IMR-90 (cell line): ENCODE results near the gene GORASP1. TPM values are rescaled to one million over a fixed set of nuclear protein-coding genes. Genes with fewer than 3 reads are reported as not detected.

Experiments used
- ATAC-seq: fragments of 200-7000 bp; cut with Tn5 transposase; 2 replicates; pipeline ENCODE4 v1.9.1; 2020; ENCODE audit warnings: low read depth, mild to moderate bottlenecking, moderate library complexity
- BruUV-seq: library from RNA; stranded (reverse); fragments of 400-500 nt; replicated peaks from 2 replicates; lab custom pipeline; 2021; lab: Mats Ljungman, UMichigan
- CTCF ChIA-PET: fragments of 300-600 bp; formaldehyde crosslinking; extraction: SDS; loops from one replicate; lab custom pipeline; 2021; ENCODE audit warnings: antibody characterized with exemption; lab: Yijun Ruan, JAX
- POLR2A ChIA-PET: fragments of 300-600 bp; sonication (Branson Sonifier 250); formaldehyde crosslinking; loops from one replicate; lab custom pipeline; 2022; ENCODE audit warnings: antibody characterized with exemption; ENCODE audit not compliant: unreplicated experiment; lab: Charles Lee
- DNase-seq: peaks from one replicate; pipeline ENCODE4 v3.0.0; 2013
- H2AFZ ChIP-seq: replicated peaks from 2 replicates; pipeline ENCODE3; 2013; ENCODE audit warnings: low read length, mild to moderate bottlenecking; ENCODE audit not compliant: poor library complexity
- H2AK5ac ChIP-seq: 2 replicates; pipeline ENCODE4 v1.6.1; 2013; ENCODE audit warnings: low read depth, low read length, inconsistent platforms
- H2AK9ac ChIP-seq: replicated peaks from 2 replicates; pipeline ENCODE3; 2013; ENCODE audit warnings: mild to moderate bottlenecking, low read depth, low read length, moderate library complexity; ENCODE audit not compliant: poor library complexity
- H2BK120ac ChIP-seq: 2 replicates; pipeline ENCODE4 v1.6.1; 2013; ENCODE audit warnings: low read depth, low read length, inconsistent platforms
- H2BK15ac ChIP-seq: 3 replicates; pipeline ENCODE4 v1.6.1; 2013; ENCODE audit warnings: low read depth, low read length, inconsistent platforms
- H2BK20ac ChIP-seq: 2 replicates; pipeline ENCODE4 v1.6.1; 2013; ENCODE audit warnings: low read depth, mild to moderate bottlenecking, inconsistent platforms, low read length, moderate library complexity
- H2BK5ac ChIP-seq: 2 replicates; pipeline ENCODE4 v1.6.1; 2013; ENCODE audit warnings: mild to moderate bottlenecking, low read depth, low read length, inconsistent platforms; ENCODE audit not compliant: poor library complexity, severe bottlenecking
- H3K14ac ChIP-seq: replicated peaks from 2 replicates; pipeline ENCODE4 v1.6.1; 2013; ENCODE audit warnings: low read depth, low read length, inconsistent platforms
- H3K18ac ChIP-seq: 2 replicates; pipeline ENCODE4 v1.6.1; 2013; ENCODE audit warnings: low read depth, low read length, control low read depth
- H3K23ac ChIP-seq: 2 replicates; pipeline ENCODE4 v1.6.1; 2013; ENCODE audit warnings: low read depth, low read length, inconsistent platforms
- H3K27ac ChIP-seq: 2 replicates; pipeline ENCODE4 v1.5.1; 2013; ENCODE audit warnings: mild to moderate bottlenecking, control low read depth, low read length; ENCODE audit not compliant: insufficient read depth
- H3K27me3 ChIP-seq: 2 replicates; pipeline ENCODE4 v1.6.1; 2013; ENCODE audit warnings: low read length; ENCODE audit not compliant: control insufficient read depth, insufficient read depth
- H3K36me3 ChIP-seq: 2 replicates; pipeline ENCODE4 v1.6.1; 2013; ENCODE audit warnings: low read length, mixed read lengths; ENCODE audit not compliant: control insufficient read depth, insufficient read depth
- H3K4ac ChIP-seq: 2 replicates; pipeline ENCODE4 v1.6.1; 2013; ENCODE audit warnings: low read depth, low read length, inconsistent platforms
- H3K4me1 ChIP-seq: 2 replicates; pipeline ENCODE4 v1.6.1; 2013; ENCODE audit warnings: low read length, mixed read lengths; ENCODE audit not compliant: control insufficient read depth, insufficient read depth
- H3K4me2 ChIP-seq: 2 replicates; pipeline ENCODE4 v1.6.1; 2013; ENCODE audit warnings: low read depth, mild to moderate bottlenecking, control low read depth, low read length, moderate library complexity
- H3K4me3 ChIP-seq: 2 replicates; pipeline ENCODE4 v1.5.1; 2013; ENCODE audit warnings: low read depth, mild to moderate bottlenecking, control low read depth, low read length, moderate library complexity; ENCODE audit not compliant: insufficient read depth
- H3K56ac ChIP-seq: 2 replicates; pipeline ENCODE4 v1.6.1; 2013; ENCODE audit warnings: low read length, inconsistent platforms; ENCODE audit not compliant: insufficient read depth; ENCODE audit errors: extremely low read depth
- H3K79me1 ChIP-seq, 2 experiments: 2 replicates each; pipeline ENCODE4 v1.6.1; 2013; ENCODE audit warnings: low read length in 2 of 2, inconsistent platforms in 1 of 2, low read depth in 1 of 2
- H3K9ac ChIP-seq: 2 replicates; pipeline ENCODE4 v1.6.1; 2013; ENCODE audit warnings: low read depth, low read length, control low read depth
- H3K9me1 ChIP-seq: 2 replicates; pipeline ENCODE4 v1.6.1; 2013; ENCODE audit warnings: low read length, inconsistent platforms; ENCODE audit not compliant: insufficient read depth
- H3K9me3 ChIP-seq: 2 replicates; pipeline ENCODE4 v1.6.1; 2013; ENCODE audit warnings: low read length; ENCODE audit not compliant: control insufficient read depth, insufficient read depth
- H4K20me1 ChIP-seq: 2 replicates; pipeline ENCODE4 v1.6.1; 2013; ENCODE audit warnings: low read length, inconsistent platforms; ENCODE audit not compliant: insufficient read depth
- H4K5ac ChIP-seq: 2 replicates; pipeline ENCODE4 v1.6.1; 2013; ENCODE audit warnings: mild to moderate bottlenecking, low read depth, low read length, control low read depth
- H4K8ac ChIP-seq, 2 experiments: 2 replicates each; pipeline ENCODE4 v1.6.1; 2013; ENCODE audit warnings: low read depth in 2 of 2, low read length in 2 of 2, control low read depth in 1 of 2, inconsistent platforms in 1 of 2
- H4K91ac ChIP-seq: 2 replicates; pipeline ENCODE4 v1.6.1; 2013; ENCODE audit warnings: low read depth, low read length, inconsistent platforms; ENCODE audit not compliant: insufficient read depth
- BHLHE40 ChIP-seq: fragments of 150-350 bp; IDR thresholded peaks from 2 replicates; pipeline ENCODE4 v1.6.1; 2016; ENCODE audit warnings: mild to moderate bottlenecking, low read depth, low read length
- CHD1 ChIP-seq: IDR thresholded peaks from 2 replicates; pipeline ENCODE4 v1.6.1; 2012; ENCODE audit warnings: low read depth, low read length, improper control_type of control experiment
- ELK1 ChIP-seq: fragments of 150-350 bp; IDR thresholded peaks from 2 replicates; pipeline ENCODE4 v1.6.1; 2016; ENCODE audit warnings: low read depth, mild to moderate bottlenecking, low read length, moderate library complexity, borderline replicate concordance
- FOS ChIP-seq: fragments of 150-350 bp; IDR thresholded peaks from 2 replicates; pipeline ENCODE4 v1.6.1; 2016; ENCODE audit warnings: low read depth, low read length
- MAFK ChIP-seq: IDR thresholded peaks from 2 replicates; pipeline ENCODE4 v1.6.1; 2012; ENCODE audit warnings: low read depth, low read length, improper control_type of control experiment
- MXI1 ChIP-seq: IDR thresholded peaks from 2 replicates; pipeline ENCODE4 v1.6.1; 2012; ENCODE audit warnings: low read depth, mild to moderate bottlenecking, low read length, moderate library complexity, borderline replicate concordance
- NFE2L2 ChIP-seq: fragments of 150-350 bp; IDR thresholded peaks from 2 replicates; pipeline ENCODE4 v1.6.1; 2016; ENCODE audit warnings: low read depth, mild to moderate bottlenecking, low read length
- POLR2A ChIP-seq: IDR thresholded peaks from 2 replicates; pipeline ENCODE4 v1.6.1; 2012; ENCODE audit warnings: mild to moderate bottlenecking, low read depth, low read length
- RAD21 ChIP-seq: IDR thresholded peaks from 2 replicates; pipeline ENCODE4 v1.6.1; 2012; ENCODE audit warnings: low read length, improper control_type of control experiment
- RCOR1 ChIP-seq: IDR thresholded peaks from 2 replicates; pipeline ENCODE4 v1.6.1; 2012; ENCODE audit warnings: mild to moderate bottlenecking, low read length, improper control_type of control experiment; ENCODE audit not compliant: insufficient replicate concordance
- RFX5 ChIP-seq: IDR thresholded peaks from 2 replicates; pipeline ENCODE4 v1.8.0; 2012; ENCODE audit warnings: low read depth, mild to moderate bottlenecking, low read length, moderate library complexity
- SMC3 ChIP-seq: fragments of 150-350 bp; IDR thresholded peaks from 2 replicates; pipeline ENCODE4 v1.6.1; 2016; ENCODE audit warnings: low read depth, mild to moderate bottlenecking, antibody characterized with exemption, low read length, moderate library complexity
- USF2 ChIP-seq: fragments of 150-350 bp; IDR thresholded peaks from 2 replicates; pipeline ENCODE4 v1.6.1; 2017; ENCODE audit warnings: mild to moderate bottlenecking, antibody characterized with exemption, low read length, low read depth
- WGBS, 2 experiments: methylation state at CpG; one replicate each; pipeline versions ENCODE4 v1.1.5 to v1.1.7; 2013; ENCODE audit warnings: missing lambda C conversion rate in 2 of 2; ENCODE audit not compliant: insufficient read length in 1 of 2; ENCODE audit errors: extremely low coverage in 2 of 2; 5-methylcytosine and 5-hydroxymethylcytosine counted together
- dilution Hi-C: fragments of 300-500 bp; cut with HindIII; formaldehyde crosslinking; loops from one replicate; pipeline ENCODE4 v1.14.3; 2018; ENCODE audit warnings: low sequenced_read_pairs; ENCODE audit not compliant: unreplicated experiment
- in situ Hi-C: fragments of 300-500 bp; cut with MboI; formaldehyde crosslinking; loops from 3 replicates; pipeline ENCODE4 v1.14.3; 2019; ENCODE audit warnings: low sequenced_read_pairs, inconsistent platforms, mixed read lengths
- intact Hi-C: fragments of 100-400 bp; cut with micrococcal nuclease; formaldehyde crosslinking; loops from 2 replicates; pipeline ENCODE4 v1.10.0; 2022
- polyA plus RNA-seq, 3 experiments: library from polyadenylated mRNA; depleted of rRNA; stranded (reverse); fragments of >200 nt; gene quantifications; 2 replicates each; pipeline ENCODE4 v1.2.3, GENCODE V29; 2012; ENCODE audit warnings: low replicate concordance in 1 of 3
- total RNA-seq: library from RNA; depleted of rRNA; stranded (reverse); fragments of >200 nt; gene quantifications from 2 replicates; pipeline ENCODE4 v1.2.3, GENCODE V29; 2012

GORASP1 gene
- total and polyA plus RNA-seq, 2 of the 4 experiments (the other 2 are of a cell fraction): 35.0 to 56.6 TPM

- no peak for TF ChIP-seq ELK1
Observed at GRCh38 chr3:39149498-39150147, 42.2 kb upstream of the GORASP1 start (continued).

GRCh38 chr3:39149059-39149455 is 41.6 kb upstream of the GORASP1 start:
- H4K5ac ChIP-seq: no peak overlapping the region
- ATAC-seq (no peak), DNase-seq (no peak)
- no peak overlapping the region for H2BK15ac ChIP-seq
- H3K79me1 ChIP-seq: peaks cover 6 to 78% of the 10 kb centered on the region in 2 experiments; a peak in 3 of 4 replicates
- no peak overlapping the region for H3K4me2 ChIP-seq
- H3K9ac ChIP-seq: no peak overlapping the region; the same call in 1 of the 2 replicates
- in situ Hi-C loops (no loop called here), dilution Hi-C loops (no loop called here), intact Hi-C loops (no loop called here)
- H2BK120ac ChIP-seq: peak overlapping the region; percentile 91
- no peaks in the 10 kb centered on the region for H3K9me3 ChIP-seq
- peak overlapping the region; percentile 75; the same call in 1 of the 2 replicates for H3K14ac ChIP-seq
- H3K36me3 ChIP-seq: peaks cover 13% of the 10 kb centered on the region
- peak overlapping the region; percentile 25; the same call in 1 of the 2 replicates for H2AK5ac ChIP-seq
- peak overlapping the region in 1 of 2 experiments; percentile 35; a peak in 1 of 4 replicates for H4K8ac ChIP-seq
- H3K56ac ChIP-seq: no peak overlapping the region
- H3K18ac ChIP-seq: peak overlapping the region; percentile 21; the same call in 1 of the 2 replicates
- POLR2A ChIA-PET: interaction anchor here (0.6 kb wide), 1 partner anchor 852 kb away, joined by 6 read pairs; no protein-coding TSS in a partner anchor
- CTCF ChIA-PET: interaction anchor here (0.8 kb wide), 1 partner anchor 23 kb away, joined by 5 read pairs; no protein-coding TSS in a partner anchor
- H3K23ac ChIP-seq: peak overlapping the region; percentile 98; the same call in 1 of the 2 replicates
- H2BK5ac ChIP-seq: peak overlapping the region; percentile 91
- no peak overlapping the region for H2AFZ ChIP-seq
- peaks cover 83% of the 10 kb centered on the region for H4K20me1 ChIP-seq
- H4K91ac ChIP-seq: no peak overlapping the region
- BruUV-seq: no TSS peak
- H2AK9ac ChIP-seq: no peak overlapping the region
- H3K4me3 ChIP-seq: no peak overlapping the region
- H3K9me1 ChIP-seq: peaks cover 35% of the 10 kb centered on the region
- peak overlapping the region; percentile 50; the same call in 1 of the 2 replicates for H2BK20ac ChIP-seq
- peaks cover 50% of the 10 kb centered on the region for H3K4me1 ChIP-seq
- H3K27ac ChIP-seq: no peak overlapping the region
- WGBS, 2 experiments: 83% methylated on average over 1 of the region's 4 CpGs; no CpG with 5 or more reads in 1 of the 2 experiments
- TF ChIP-seq SMC3 (no peak), CHD1 (no peak), RFX5 (no peak), MAFK (no peak), FOS (no peak), USF2 (no peak), RAD21 (no peak), RCOR1 (no peak), MXI1 (no peak), NFE2L2 (no peak), BHLHE40 (no peak), ELK1 (no peak), POLR2A (no peak; the same call in 1 of the 2 replicates)
- peak overlapping the region; percentile 96; the same call in 1 of the 2 replicates for H3K4ac ChIP-seq
- H3K27me3 ChIP-seq: no peaks in the 10 kb centered on the region
